HG03521 (cell line): ENCODE data around the gene TNK2.

Experiments used
- ATAC-seq: cut with Tn5 transposase; IDR thresholded peaks from one replicate; pipeline ENCODE4 v1.9.1; 2021; ENCODE audit warnings: mild to moderate bottlenecking, moderate library complexity; ENCODE audit not compliant: unreplicated experiment

TNK2 gene

GRCh38 chr3:195886181-195887141 is 21.9 kb downstream of the TNK2 start:
- ATAC-seq = no peak

DNA sequence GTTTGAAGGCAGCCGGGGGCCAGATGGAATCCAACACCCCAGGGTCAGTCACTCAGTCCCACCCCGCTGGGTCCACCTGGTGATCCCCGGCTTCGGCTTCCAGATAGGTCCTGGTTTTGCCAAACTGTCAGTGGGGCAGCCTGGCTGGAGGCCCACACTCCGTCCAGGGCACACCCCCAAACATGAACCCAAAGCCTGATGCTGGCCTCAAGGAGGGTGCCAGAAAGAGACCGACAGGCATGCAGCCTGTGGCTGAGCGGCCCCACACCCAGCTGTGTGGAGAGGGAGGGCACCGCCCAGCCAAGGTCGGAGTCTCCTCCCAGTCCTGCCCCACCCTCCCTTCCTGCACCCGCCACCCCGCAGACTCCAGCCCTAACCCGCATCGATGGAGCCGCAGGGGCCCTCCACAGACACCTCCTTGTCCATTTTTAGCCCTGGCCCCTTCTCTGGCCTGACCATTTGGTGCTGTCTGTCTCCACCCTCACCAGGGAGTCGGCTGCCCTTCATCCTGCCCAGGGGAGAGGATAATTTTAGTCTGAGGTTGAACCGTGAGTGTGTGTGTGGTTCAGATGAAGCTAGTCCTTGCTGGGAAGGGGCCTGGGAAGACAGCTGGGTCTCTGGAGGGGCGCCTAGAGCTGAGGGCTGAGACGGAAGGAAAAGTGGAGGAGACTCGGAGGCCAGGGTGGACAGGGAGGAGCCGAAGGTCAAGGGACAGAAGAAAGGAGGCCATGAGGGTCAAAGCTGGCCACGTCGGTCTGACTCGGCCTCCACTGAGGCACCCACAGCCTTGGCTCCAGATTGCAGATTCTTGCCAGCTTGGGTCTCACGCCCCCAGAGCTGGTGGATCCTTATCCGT is 23.1 kb downstream of the TNK2 start:
- ATAC-seq = no peak

DNA sequence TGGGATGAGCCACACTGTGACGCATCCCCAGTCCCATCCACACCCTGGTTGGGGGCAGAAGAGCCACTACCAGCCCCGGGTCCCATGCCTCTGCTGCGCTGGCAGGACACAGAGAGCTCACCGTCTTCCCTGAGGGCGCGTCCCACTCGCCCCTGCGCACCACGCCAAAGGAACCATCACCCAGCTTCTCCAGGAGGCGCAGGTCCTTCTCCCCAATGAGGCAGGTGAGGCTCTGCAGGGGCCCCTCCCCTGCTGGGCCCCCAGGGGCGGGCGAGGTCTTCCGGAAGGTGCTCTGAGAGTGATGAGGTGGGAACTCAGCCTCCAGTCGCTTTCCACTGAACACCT is 23.7 kb downstream of the TNK2 start:
- no peak for ATAC-seq

DNA sequence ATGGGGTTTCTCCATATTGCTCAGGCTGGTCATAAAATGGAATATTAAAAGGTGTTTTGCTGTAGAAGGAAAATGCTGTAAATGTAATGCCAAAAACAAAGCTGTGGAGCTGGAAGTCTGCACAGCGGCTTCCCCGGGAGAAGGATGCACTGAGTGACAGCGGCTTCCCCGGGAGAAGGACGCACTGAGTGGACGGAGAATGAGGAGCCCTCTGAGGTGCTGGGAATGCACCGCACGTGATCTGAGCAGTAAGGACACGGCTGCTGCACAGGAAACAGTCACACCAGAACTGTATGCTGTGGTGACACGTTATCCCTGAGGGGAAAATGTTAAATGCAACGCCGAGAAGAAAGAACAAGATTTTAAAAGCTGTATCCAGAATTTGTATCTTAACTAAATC is 24.6 kb downstream of the TNK2 start:
- no peak for ATAC-seq

- no peak for ATAC-seq
Observed at GRCh38 chr3:195883160-195883559, 25.2 kb downstream of the TNK2 start.

DNA sequence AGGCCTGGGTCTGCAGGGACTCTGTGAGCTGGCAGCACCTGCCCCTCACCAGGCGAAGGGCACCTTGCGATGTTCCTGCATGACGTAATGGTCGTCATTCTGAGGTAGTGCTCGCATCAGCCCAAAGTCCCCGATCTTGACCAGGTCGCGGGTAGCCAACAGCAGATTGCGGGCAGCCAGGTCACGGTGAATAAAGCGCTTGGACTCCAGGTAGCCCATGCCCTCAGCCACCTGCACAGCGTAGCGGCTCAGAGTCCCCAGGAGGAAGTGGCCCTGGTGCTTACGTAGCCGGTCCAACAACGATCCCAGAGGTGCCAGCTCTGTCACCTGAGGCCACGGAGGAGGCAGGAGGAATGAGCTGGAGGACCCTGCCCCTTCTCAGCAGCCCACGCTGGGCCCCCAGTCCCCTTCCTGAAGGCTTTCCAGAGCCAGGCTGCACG is 26.3 kb downstream of the TNK2 start:
- ATAC-seq = no peak

- no peak for ATAC-seq
Observed at GRCh38 chr3:195881276-195881988, 26.9 kb downstream of the TNK2 start.

- ATAC-seq = no peak
Observed at GRCh38 chr3:195880037-195880431, 28.3 kb downstream of the TNK2 start.

- ATAC-seq = no peak
Observed at GRCh38 chr3:195879416-195880036, 28.8 kb downstream of the TNK2 start.

DNA sequence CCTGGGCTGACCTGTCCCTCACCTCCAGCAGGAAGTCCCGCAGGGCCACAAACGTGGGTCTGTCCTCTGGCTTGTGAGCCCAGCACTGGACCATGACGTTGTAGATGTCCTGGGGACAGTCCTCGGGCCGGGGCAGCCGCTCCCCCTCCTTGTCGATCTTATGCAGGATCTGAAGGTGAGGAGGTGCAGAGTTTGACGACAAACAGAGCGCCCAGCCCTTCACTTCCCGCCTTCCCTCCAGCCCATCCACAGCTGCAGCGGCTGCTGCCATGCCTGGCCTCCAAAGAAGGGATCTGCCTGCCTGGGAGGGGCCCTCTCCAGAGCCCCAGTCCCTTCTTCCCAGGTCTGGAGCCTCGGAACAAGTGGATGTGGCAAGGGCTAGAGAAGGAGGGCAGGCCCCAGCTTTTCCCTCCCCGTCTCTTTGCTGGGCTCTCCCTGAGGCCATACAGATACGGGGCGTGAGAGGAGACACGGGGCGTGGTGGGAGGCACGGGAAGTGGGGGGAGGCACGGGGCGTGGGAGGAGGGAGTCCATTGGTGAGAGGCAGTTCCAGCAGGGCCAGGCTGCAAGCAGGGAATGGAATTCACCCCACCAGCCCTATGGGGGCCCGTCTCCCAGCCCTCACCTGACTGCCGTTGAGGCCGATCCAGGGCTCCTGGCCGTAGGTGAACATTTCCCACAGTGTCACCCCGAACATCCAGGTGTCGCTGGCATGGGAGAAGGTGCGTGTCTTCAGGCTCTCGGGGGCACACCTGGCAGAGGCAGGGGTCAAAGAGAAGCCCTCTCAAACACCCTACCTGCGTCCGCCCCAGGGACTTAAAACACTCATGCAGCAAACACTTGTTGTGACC is 29.7 kb downstream of the TNK2 start:
- no peak for ATAC-seq

DNA sequence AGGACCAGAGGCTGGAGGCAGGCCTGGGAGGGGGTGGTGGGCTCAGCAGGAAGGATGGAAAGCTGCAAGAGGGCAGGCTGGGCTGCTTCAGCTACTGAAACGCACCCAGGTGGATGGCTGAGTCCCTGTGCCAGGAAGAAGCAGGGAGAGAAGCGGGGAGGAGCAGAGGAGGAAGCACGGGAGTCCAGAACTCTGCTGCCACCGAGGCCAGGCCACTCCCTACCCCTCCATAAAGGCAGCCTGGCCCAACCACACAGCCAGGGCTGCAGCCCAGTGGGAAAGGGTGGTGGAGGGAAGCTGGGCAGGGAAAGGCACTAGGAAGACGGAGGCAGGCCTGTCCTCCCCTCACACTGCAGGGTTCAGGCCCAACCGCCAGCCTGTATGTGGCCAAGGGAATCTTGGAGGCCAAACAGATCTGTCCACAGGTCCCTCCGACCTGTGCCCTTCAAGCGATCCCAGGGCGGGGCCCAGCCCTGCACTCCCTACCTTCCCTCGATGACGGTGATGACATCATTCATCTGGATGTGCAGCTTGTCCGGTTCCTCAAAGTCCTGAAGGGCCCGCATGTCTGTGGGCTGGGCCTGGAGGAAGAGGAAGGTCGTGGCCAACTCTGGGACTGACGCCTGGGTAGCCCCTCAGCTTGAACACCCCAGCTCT is 30.5 kb downstream of the TNK2 start:
- ATAC-seq = no peak

DNA sequence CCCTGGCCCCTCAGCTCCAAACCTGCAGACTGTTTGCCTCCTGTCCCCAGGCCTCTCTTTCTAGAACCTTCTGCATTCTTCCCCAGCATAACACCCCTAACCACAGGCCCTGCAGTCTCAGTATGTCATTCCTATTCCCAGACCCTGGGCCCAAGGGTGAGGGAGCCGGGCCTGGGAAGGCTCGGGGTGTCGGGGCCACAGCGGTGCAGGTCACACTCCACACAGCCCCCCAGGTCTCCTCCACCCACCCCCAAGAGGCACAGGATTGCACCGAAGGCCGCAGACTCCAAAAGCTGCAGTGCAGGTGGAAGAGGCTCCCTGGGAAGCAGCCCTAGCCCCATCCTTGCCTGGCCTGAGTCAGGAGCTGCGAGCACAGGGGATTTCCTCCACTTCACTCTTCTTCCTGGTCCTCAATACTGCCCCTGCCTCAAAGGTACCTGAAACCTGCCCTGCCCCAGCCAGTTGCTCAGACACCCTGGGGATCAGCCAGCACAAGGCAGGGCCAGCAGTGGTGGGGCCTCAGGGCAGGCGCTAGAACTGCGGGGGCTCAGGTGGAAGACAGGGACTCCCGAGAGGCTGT is 31.1 kb downstream of the TNK2 start:
- ATAC-seq = no peak

DNA sequence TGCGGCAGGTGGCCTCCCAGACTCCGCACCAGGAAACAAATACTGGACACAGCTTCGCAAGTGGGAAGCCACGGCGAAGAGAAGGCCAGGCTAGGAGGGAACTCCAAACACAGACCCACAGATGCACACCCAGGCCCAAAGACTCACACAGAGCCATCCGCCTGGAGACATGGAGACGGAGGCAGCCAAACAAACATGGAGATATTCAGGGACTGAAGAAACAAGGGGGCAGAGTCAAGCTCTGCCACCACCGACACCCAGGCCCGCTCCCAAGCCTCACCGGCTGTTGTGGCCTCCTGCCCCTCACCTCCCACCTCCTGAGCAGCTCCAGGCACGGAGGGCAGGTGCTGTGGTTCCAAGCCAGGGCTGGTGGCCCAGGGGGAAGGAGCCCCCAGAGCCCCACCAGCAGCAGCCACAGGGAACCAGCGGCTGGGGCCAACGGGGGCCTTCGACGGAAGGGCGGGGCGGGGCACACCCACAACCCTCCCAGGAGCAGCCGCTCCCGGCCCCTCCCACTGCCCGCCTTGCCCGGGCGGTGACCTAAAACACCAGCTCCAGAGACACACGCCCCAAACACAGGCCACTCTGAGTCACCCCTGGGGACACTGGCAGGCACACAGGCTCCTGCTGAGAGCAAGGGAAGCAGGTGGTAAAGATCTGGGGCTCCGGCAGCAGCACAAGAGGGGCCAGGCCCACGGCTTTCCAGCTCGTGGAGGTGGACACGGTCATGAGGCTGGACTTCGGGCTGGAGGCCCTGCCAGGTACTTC is 31.9 kb downstream of the TNK2 start:
- no peak for ATAC-seq

- ATAC-seq = no peak
Observed at GRCh38 chr3:195875482-195876236, 32.7 kb downstream of the TNK2 start.

GRCh38 chr3:195873971-195874370 is 34.4 kb downstream of the TNK2 start:
- no peak for ATAC-seq

DNA sequence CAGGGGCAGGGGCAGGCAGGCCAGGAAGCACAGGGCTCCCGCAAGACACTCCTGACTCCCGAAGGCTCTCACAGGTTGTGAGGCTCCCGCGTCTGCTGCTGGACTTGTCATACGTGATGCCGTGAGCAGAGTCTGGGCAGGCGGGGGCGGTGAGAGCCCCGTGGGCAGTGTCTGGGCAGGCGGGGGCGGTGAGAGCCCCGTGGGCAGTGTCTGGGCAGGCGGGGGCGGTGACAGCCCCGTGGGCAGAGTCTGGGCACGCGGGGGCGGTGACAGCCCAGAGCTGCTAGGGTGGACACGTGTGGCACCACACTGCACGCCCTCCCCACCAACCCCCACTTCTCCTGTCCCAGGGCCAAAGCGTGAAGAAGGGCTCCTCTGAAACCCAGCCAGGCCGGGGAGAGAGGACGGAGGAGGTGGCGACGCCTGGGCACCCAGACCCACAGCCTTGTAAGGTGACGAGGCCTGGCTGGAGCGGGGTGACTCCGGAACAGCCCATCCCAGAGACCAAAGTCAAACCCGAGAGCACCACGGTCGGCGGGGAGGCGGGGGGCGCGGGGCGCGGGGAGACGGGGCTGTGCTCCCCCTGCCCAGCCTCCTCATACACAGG is 35.0 kb downstream of the TNK2 start:
- ATAC-seq = no peak

- ATAC-seq = no peak
Observed at GRCh38 chr3:195872800-195873199, 35.6 kb downstream of the TNK2 start.
